Kidney (tissue), 14 donors: Measurements from ENCODE around the gene CHD2. TPM values are rescaled to one million over a fixed set of nuclear protein-coding genes. Genes with fewer than 3 reads are reported as not detected.

Experiments used
- DNase-seq, 5 donors: peaks; one replicate each; pipeline ENCODE4 v3.0.0-alpha.2; 2013 to 2020
- FAIRE-seq: peaks from 2 replicates; lab custom pipeline; 2012; peaks lifted over from hg19 to GRCh38; lab: Jason Lieb, UNC
- H3K27ac ChIP-seq, 2 donors: one replicate each; pipeline ENCODE4 v1.7.0; 2013; ENCODE audit warnings: low read depth in 2 of 2, low read length in 2 of 2, inconsistent platforms in 1 of 2
- H3K27me3 ChIP-seq: one replicate; pipeline ENCODE4 v1.7.1; 2013; ENCODE audit warnings: low read length, inconsistent platforms; ENCODE audit not compliant: control insufficient read depth, insufficient read depth
- H3K36me3 ChIP-seq, 3 donors: one replicate each; pipeline versions ENCODE4 v1.7.0 to v1.7.1; 2013; ENCODE audit warnings: low read length in 3 of 3, control low read depth in 1 of 3, inconsistent platforms in 1 of 3; ENCODE audit not compliant: insufficient read depth in 3 of 3, control insufficient read depth in 2 of 3
- H3K4me1 ChIP-seq, 3 donors: one replicate each; pipeline versions ENCODE4 v1.7.0 to v1.7.1; 2013; ENCODE audit warnings: low read length in 3 of 3, inconsistent platforms in 1 of 3, low read depth in 1 of 3; ENCODE audit not compliant: control insufficient read depth in 2 of 3, insufficient read depth in 2 of 3
- H3K4me3 ChIP-seq, 3 donors: one replicate each; pipeline versions ENCODE4 v1.7.0 to v1.8.1; 2013; ENCODE audit warnings: low read length in 3 of 3, control low read depth in 1 of 3, inconsistent platforms in 1 of 3
- H3K9ac ChIP-seq, 3 donors: one replicate each; pipeline versions ENCODE4 v1.7.0 to v1.7.1; 2013; ENCODE audit warnings: low read length in 3 of 3, control low read depth in 1 of 3, inconsistent platforms in 1 of 3
- H3K9me3 ChIP-seq, 3 donors: one replicate each; pipeline versions ENCODE4 v1.7.0 to v1.7.1; 2013; ENCODE audit warnings: low read length in 3 of 3, control low read depth in 1 of 3, inconsistent platforms in 1 of 3; ENCODE audit not compliant: control insufficient read depth in 2 of 3, insufficient read depth in 1 of 3
- CTCF ChIP-seq: IDR thresholded peaks from 3 replicates; pipeline ENCODE4 v1.5.1; 2012; ENCODE audit warnings: mild to moderate bottlenecking, moderate library complexity, borderline replicate concordance; ENCODE audit not compliant: insufficient read depth; ENCODE audit errors: extremely low read depth
- intact Hi-C: fragments of 100-400 bp; cut with DNase I; formaldehyde crosslinking; loops from one replicate; pipeline ENCODE4 v1.11.1; 2022
- polyA plus RNA-seq: library from polyadenylated mRNA; stranded (reverse); fragments of 350-450 nt; fragmentation: Illumina TruSeq; extraction: RNeasy Lipid Tissue Mini Kit (QIAGEN cat#74804); gene quantifications from one replicate; pipeline ENCODE4 v1.2.3, GENCODE V29; 2014; ENCODE audit warnings: low read depth, low replicate concordance; ENCODE audit not compliant: insufficient read depth
- total RNA-seq: library from RNA; stranded (reverse); fragmentation: NEBNext Ultra II Directional; extraction: Animal tissue kit (Norgen Biotek cat#: 25700); gene quantifications from one replicate; pipeline ENCODE4 v1.2.1, GENCODE V29; 2021
- donor health status: control.
- donor health status: control.
- donor health status: control.
- donor health status: control.
- donor health status: control.
- donor health status: DM: yes; HTN: yes; CAD: no.
- donor health status: Normal renal cell carcinoma (clear cell type).

The CHD2 gene
- total and polyA plus RNA-seq, 2 donors from 2014 or later = 22.5 to 137 TPM

- intact Hi-C loops = no loop called here
- peaks cover 3 to 7% (median 4%) of the 10 kb centered on the region in 3 donors for H3K4me1 ChIP-seq
- peak overlapping the region; percentile 54 to 75 (median 62) for H3K4me3 ChIP-seq
- H3K36me3 ChIP-seq = peaks cover 2 to 6% (median 3%) of the 10 kb centered on the region in 3 donors
- no peaks in the 10 kb centered on the region for H3K27me3 ChIP-seq
- peak overlapping the region; percentile 37 to 66 (median 66) for H3K9ac ChIP-seq
- peak; percentile 92 for FAIRE-seq
- no peaks in the 10 kb centered on the region for H3K9me3 ChIP-seq
- no peak for TF ChIP-seq CTCF
- H3K27ac ChIP-seq = peak overlapping the region; percentile 92 to 97
- peak; percentile 99 to 100 (median 100) for DNase-seq
Measured at GRCh38 chr15:92881802-92882696, 18.1 kb upstream of the CHD2 start.

- Histone ChIP-seq H3K9ac (peak overlapping the region in 2 of 3 donors; percentile 88 to 97), H3K27me3 (no peaks in the 10 kb centered on the region), H3K27ac (peak overlapping the region; percentile 97 to 99), H3K36me3 (peaks cover 2 to 6% (median 3%) of the 10 kb centered on the region in 3 donors), H3K4me1 (peaks cover 3 to 8% (median 7%) of the 10 kb centered on the region in 3 donors), H3K4me3 (peak overlapping the region; percentile 35 to 78 (median 51)), H3K9me3 (no peaks in the 10 kb centered on the region)
- FAIRE-seq (no peak), DNase-seq (no peak)
- intact Hi-C loops = no loop called here
- no peak for TF ChIP-seq CTCF
Measured at GRCh38 chr15:92882697-92883162, 17.4 kb upstream of the CHD2 start.

GRCh38 chr15:92883163-92883875 lies 16.8 kb upstream of the CHD2 start:
- FAIRE-seq (no peak), DNase-seq (peak in 3 of 5 donors; percentile 70 to 79 (median 78))
- peak overlapping the region; percentile 78 to 100 (median 83) for H3K4me3 ChIP-seq
- no peak for TF ChIP-seq CTCF
- H3K9me3 ChIP-seq = no peaks in the 10 kb centered on the region
- no peaks in the 10 kb centered on the region for H3K27me3 ChIP-seq
- intact Hi-C loops = no loop called here
- H3K4me1 ChIP-seq = peaks cover 3 to 10% (median 8%) of the 10 kb centered on the region in 3 donors
- peaks cover 2 to 9% (median 6%) of the 10 kb centered on the region in 3 donors for H3K36me3 ChIP-seq
- H3K9ac ChIP-seq = peak overlapping the region; percentile 88 to 100 (median 97)
- H3K27ac ChIP-seq = peak overlapping the region; percentile 97 to 99
